Activated T-helper 1 cell treated with anti-CD3 and anti-CD28 coated beads, Interleukin-2, amount 50 U/mL, for 16 hours (primary cell): ENCODE measurements around the gene G2E3.
"Not testable (repeated sequence)": the region's sequence is repeated elsewhere in the genome, so short reads cannot be mapped to it uniquely, and the experiment has no call there.

Source experiments
- DNase-seq, 2 donors: peaks; one replicate each; pipeline ENCODE4 v3.0.0-alpha.2; 2020; ENCODE audit warnings: low read depth in 1 of 2, low spot score in 1 of 2

Gene G2E3

DNA sequence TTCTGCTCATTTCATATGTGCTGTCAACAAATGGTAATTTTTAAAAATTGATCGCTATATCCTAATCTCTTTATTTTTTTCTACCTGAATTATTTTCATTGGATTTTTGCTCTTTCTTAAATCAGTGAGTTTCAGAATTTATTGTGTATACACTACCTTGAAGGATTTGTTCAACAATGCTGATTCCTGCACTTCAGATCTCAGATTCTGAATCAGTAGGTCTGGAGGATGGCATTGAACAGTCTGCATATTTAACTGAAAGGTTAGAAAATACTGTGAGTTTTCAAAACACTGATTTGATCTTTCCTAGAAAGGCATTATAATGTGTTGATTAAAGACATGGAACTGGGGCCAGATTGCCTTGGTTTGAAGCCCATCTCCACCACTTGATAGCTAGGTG is 1.6 kb downstream of the G2E3 start:
- no peak for DNase-seq

DNA sequence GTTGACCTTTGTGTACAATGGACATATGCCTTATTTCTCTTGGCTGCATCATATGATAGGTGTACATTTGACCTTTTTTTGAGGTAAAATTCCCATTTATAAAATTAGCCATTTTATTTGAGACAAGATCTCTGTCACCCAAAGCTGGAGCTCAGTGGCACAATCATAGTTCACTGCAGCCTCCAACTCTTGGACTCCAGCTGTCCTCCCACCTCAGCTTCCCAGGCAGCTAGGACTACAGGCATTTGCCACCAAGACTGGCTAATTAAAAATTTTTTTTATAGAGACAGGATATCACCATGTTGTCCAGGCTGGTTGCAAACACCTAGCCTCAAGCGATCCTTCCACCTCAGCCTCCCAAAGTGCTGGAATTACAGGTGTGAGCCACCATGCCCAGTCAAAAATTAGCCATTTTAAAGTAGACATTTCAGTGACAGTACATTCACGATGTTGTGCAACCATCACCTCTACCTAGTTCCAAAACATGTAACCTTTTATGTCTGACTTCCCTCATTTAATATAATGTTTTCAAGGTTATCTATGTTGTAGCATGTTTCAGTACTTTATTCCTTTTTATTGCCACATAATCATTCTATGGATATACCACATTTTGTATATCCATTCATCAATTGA is 5.4 kb downstream of the G2E3 start:
- no peak for DNase-seq

DNA sequence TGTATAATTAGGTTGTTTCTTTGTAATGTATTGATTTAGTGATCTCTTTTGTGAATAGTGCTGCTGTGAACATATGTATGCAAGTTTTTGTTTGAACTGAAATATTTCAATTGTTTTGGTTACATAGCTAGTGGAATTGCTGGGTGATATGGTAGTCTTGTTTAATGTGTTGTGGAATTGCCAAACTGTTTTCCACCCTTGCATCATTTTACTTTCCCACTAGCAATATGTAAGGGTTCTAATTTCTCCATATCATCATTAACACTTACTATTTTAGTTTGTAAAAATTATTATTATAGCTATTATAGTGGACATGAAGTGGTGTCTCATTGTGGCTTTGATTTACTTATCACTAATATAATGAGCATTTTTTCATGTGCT is 5.9 kb downstream of the G2E3 start:
- no peak for DNase-seq

DNA sequence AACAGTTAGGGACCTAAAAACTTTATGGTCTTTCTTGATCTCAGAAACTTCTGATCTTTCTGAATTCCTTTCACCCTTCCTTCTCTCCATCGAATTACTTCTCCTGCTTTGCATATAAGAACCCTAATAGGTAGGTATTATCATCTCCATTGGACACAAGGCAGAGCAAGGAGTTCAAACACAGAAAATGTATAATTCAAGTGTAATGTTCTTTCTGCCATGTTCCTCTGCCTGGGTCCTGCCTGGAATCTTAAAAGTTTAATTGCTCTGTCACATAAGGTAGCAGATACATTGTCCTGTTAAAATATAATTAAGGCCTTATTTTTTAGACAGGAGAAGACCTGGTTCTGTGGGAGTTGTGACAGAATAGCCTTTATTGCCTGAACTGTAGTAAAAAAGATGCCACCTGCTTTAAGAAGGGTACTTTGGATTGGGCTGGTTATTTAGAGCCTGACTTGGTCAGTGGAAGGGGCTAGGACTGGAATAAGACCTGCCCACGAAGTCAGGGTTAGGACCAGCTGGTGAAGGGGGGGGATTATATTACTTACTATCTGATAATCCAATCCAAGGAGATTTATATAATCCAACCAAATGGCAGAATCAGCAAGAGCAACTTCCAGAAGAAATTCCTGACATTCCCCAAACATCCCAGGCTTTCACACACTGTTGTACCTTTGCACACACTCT is 10.4 kb downstream of the G2E3 start:
- DNase-seq = no peak

DNA sequence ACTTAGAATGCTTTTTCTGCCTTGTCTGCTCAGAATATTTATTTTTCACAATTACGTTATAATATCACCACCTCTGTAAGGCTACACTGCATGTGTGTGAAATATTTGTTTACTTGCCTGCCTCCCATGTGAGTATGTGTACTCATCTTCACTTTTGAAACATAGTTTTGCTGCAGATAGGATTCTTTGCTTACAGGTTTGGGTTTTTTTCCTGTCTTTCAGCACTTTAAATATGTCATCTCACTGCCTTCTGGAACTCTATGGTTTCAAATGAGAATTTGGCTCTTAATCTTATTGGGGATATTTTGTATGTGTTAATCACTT is 10.9 kb downstream of the G2E3 start:
- no peak for DNase-seq

DNA sequence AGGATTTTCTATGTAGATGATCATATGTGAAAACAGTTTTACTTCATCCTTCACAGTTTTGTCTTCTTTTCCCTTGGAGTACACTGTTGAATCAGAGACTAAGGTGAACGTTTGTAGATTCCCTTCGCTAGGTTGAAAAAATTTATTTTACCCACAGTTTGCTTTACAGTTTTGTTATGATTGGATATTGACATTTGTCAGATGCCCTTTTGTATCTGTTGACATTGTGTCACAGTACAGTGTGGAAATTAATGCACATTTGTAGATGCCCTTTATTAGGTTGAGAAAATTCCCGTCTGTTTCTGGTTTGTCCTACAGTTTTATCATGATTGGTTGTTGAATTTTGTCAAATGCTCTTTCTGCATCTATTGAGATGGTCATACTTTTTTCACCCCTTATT is 13.3 kb downstream of the G2E3 start:
- no peak for DNase-seq

DNA sequence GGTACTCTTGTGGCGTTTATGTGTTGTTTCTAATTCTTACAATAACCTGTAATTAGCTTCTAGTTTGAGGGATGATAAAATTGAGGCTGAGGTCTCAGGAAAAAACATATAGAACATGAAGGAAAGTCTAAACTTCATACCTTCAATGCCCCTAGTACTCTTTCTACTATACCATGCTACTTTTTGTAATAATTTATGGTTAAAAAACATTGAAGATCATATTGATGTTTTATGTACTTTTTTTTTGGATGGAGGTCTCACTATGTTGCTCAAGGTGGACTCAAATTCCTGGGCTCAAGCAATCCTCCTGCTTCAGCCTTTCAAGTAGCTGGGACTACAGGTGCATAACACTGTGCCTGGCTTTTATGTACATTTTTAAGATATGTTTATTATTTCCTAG is 13.8 kb downstream of the G2E3 start:
- no peak for DNase-seq

DNA sequence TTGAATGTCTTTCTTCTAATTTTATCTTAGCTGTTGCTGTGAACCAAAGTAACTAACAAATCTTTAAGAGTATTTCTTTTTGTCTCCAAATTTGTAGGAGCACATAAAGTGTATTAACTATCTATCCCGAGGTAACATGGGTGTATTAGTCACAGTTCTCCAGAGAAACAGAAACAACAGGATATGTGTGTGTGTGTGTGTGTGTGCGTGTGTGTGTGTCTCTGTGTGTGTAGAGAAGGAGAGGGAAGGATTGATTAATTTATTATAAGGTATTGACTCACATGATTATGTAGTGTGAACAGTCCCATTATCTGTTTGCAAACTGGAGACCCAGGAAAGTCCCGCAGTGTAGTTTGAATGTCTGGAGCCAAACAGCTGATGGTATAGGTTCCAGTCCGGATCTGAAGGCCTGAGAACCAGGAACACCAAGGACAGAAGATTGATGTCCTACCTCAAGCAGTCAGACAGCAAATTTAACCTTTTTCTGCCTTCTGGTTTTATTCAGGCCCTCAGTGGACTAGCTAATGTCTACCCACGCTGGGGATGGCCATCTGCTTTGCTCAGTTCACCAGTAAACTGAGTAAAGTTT is 14.4 kb downstream of the G2E3 start:
- DNase-seq = no peak

DNA sequence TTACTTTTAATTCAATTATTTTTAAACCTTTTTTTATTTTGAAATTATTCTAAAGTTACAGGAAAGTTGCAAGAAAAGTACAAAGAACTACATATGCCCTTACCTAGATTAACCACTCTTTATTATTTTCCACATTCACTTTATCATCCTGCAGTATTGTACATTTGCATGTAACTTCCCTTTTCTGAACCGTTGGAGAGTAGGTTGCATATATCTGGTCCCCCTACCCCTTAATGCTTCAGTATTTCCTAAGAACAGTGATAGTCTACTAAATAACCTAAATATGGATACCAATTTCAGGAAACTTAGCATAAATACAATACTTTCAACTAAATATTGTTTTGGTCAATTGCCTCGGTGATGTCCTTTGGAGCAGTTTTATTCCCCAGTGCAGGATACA is 15.0 kb downstream of the G2E3 start:
- DNase-seq = no peak

DNA sequence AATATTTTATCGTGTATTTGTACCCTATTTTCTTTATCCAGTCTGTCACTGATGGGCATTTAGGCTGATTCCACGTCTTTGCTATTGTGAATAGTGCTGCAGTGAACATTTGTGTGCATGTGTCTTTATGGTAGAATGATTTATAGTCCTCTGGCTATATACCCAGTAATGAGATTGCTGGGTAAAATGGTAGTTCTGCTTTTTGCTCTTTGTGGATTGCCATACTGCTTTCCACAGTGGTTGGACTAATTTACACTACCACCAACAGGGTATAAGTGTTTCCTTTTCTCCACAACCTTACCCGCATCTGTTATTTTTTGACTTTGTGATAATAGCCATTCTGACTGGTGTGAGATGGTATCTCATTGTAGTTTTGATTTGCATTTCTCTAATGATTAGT is 15.8 kb downstream of the G2E3 start:
- not testable (repeated sequence) for DNase-seq

DNA sequence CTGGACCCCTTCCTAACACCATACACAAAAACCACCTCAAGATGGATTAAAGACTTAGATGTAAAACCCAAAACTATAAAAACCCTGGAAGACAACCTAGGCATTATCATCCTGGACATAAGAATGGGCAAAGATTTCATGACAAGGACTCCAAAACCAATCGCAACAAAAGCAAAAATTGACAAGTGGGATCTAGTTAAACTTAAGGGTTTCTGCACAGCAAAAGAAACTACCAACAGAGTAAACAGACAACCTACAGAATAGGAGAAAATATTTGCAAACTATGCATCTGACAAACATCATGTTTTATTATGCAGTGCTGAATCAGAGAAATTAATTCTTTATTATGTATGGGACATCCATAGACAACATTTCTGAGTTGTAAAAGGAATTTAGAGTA is 17.4 kb downstream of the G2E3 start:
- not testable (repeated sequence) for DNase-seq

DNA sequence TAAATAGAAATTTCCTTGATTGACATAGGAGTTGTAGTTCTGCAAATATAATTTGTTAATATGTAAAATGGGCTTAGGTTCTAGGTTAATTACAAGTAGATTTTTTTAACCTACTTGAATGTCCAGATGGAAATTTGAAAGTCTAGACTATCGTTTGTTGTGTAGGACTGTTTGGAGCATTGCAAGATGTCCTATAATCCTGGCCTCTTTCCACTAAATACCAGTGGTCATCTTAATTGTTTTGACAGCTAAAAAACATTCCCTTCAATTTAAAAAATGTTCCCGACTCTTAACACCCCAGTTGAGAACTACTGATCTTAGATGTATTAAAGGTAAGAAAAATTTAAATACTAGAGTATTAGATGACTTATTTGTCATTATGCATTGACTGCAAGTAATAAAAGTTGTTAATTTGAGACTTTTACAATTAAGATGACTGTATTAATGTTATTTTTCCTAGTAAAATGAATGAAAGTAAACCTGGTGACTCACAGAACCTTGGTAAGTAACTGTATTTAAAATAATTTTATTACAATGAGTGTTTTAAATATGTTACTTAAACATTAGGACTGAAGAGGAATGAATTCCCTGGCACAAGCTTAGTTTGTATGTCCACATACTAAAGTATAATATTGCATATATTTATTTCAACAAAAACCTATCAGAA is 21.8 kb downstream of the G2E3 start:
- no peak for DNase-seq

DNA sequence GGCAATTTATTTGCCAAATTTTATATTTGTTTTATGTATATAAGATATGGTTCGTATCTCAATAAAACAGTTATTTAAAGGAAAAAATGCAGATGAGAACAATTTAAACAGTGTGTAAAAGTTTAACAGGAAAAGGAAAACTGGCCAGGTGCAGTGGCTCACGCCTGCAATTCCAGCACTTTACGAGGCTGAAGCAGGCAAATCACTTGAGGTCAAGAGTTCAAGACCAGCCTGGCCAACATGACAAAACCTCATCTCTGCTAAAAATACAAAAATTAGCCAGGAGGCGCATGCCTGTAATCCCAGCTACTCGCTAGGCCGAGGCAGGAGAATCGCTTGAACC is 22.3 kb downstream of the G2E3 start:
- DNase-seq = no peak

DNA sequence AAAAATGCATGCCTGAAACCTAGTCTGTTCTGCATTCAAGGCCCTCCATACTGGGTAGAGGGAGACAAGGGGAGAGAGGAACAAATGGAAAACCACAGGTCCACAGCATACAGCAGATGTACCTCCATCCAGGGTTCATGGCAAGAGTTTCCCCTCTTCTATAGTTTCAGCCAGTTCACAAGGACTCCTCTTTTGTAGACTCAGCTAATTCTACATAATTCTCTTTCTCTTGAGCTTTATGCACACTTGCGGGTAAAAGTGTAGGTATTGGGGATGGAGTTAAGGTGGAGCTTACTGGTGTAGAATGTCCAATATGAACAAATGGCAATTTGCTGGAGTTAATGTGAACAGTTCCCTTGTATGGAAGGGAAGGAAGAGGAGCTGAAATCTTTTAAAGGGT is 23.4 kb downstream of the G2E3 start:
- no peak for DNase-seq

DNA sequence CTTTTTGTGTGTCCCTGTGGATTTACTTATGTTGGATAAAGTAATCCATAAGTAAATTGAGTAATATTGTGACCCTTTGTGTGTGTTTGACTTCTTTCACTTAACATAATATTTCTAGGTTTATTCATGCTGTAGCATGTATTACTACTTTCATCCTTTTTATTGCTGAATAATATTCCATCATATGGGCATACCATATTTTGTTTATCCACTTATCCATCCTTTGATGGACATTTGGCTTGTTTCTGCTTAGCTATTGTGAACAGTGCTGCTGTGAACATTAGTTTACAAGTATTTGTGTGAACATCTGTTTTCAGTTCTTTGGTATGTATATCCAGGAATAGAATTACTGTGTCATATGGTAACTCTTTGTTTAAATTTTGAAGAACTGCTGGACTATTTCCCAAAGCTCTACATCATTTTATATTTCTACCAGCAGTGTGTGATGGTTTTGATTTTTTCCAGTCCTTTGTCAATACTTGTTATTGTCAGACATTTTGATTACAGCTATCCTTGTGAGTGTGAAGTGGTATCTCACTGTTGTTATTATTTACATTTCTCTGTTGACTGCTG is 25.2 kb downstream of the G2E3 start:
- no peak for DNase-seq

DNA sequence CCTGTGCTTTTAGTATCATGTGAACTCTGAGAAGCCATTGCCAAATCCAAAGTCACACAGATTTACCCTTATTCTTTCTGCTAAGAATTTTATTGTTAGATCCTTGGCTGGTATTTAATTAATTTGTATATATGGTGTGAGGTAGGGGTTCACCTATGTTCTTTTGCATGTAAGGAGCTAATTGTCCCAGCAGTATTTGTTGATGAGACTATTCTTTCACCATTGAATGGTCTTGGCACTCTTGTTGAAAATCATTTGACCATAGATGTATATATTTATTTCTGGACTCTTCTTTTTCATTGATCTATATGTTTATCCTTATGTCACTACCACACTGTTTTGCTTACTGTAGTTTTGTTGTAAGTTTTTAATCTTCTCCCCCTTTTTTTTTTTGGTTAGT is 26.2 kb downstream of the G2E3 start:
- DNase-seq = no peak

DNA sequence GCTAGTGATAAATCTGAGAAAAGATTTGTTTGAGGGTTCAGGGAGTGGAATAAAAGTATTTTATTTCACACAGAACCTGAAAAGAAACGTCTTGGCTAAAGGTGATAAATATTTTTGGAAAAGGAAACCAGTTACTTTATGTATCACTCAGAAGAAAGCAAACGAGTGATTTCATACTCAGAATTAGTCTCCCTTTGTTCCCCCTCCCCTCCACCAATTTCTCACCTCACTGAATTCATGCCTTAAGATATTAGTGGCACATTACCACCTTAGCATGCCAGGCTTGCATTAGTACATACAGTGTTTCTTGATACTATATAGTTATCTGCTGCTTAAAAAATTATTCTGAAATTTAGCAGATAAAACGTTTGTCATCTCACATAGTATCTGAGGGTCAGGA is 28.2 kb downstream of the G2E3 start:
- DNase-seq = no peak

DNA sequence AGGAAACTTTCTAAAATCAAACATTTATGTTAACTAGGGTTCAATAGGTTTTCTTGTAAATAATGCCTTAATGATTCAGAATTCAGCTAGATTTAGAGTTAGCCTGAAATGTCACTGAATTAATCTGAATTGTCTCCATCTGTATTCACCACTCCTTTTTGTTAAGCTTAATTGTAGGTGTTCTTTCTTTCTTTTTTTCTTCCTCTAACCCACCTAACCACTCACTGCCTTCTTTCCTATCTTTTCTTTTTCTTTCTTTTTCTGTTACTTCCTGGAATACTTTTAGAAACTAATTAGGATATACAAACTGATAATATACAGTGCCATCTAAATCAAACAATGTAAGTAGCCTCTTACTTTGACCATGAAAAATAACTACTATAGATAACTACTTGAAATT is 29.9 kb downstream of the G2E3 start:
- DNase-seq = no peak

DNA sequence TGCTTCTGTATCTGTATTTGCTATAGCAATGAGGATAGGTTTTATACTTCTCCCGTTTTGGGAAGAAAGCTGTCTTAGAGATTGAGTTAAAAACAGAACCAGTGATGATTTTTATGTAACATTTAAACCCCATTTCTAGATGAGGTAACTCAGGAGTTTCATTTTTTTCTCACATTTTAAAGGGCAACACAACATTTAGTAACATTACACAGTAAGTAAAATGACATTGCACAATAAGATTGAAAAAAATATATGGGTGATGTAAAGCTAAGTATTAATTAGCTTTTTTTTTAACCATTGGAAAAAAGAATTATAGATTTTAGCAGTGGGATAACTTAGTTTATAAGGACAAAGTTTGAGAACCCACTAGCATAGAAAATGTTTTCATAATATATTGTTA is 38.0 kb downstream of the G2E3 start:
- no peak for DNase-seq

DNA sequence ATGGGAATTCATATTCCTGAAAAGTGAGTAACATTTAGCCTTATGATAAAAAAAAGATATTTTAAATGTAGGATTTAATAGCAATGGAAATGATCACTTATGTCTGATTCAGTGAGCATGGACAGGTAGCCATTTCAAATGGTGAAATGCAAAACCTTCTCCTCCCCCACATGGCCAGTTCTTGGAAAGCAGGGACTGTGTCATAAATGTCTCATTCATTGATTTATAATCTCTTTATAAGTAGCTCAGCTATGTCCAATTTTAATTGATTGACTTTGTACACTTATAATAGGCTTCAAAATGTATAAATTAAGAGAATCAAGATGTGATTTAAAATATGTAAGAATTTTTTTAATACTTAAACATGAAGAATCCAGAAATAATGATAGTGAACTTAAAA is 38.5 kb downstream of the G2E3 start:
- DNase-seq = no peak

DNA sequence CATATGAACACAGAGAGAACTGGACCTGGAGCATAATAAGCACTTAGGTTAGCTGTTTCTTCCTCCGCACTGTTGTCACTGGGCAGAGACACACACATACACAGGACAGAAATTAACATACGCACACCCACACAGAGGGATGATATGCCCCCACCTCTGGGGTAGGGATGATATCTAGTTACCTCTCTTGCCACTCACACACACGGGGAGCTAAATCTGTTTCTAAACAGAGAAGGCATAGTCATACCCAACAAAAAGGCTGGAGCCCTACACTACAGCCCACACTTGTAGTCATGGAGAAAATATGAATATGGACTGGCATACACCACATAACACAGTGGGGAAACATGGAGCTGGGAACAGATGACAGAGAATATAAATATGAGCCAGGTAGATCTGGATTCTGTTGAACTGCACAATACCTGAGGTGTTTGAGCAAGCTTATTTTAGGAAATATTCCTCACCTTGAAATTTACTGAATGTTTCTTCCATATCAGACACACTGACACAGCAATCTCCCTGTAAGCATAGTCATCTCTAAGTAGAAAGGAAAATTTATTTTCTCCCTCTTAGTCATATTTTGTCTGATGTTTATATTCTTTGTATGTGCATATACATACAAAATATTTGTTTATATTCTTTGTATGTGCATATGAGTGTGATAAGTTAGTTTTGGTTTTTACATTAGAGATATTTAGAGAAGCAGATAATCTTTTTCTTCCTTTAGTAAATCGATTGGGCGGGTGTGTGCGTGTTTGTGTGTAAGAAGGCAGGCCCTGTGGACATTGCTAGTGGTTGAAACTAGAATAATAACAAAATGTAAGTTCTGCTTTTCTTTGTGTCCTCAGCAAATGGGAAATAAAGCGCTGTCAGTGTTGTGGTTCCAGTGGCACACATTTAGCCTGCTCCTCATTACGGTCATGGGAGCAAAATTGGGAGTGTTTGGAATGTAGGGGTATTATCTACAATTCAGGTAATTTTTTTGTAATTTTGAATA is 42.3 kb downstream of the G2E3 start:
- DNase-seq = no peak
